ENCODE measurements around the gene RPTOR.

RPTOR gene

GRCh38 chr17:80906364-80907259 is 362.0 kb downstream of the RPTOR start:
- Histone ChIP-seq H3K4me3 (ENCODE audit: low read depth, low read length) (no peak overlapping the region), H3K36me3 (ENCODE audit: control insufficient read depth, insufficient read depth, low read length) (no peaks in the 10 kb centered on the region), H3K9me3 (ENCODE audit: control insufficient read depth, low read length) (no peaks in the 10 kb centered on the region), H2AFZ (no peak overlapping the region), H3K4me2 (ENCODE audit: low read length) (no peak overlapping the region), H3K4me1 (no peaks in the 10 kb centered on the region), H3K27me3 (ENCODE audit: control insufficient read depth, insufficient read depth, low read length) (no peaks in the 10 kb centered on the region), H3K79me2 (no peaks in the 10 kb centered on the region), H3K9ac (no peak overlapping the region), H3K27ac (no peak overlapping the region)
- no peak for TF ChIP-seq CTCF (IDR thresholded peaks at IDR 0.05)

GRCh38 chr17:80907281-80907680 is 362.6 kb downstream of the RPTOR start:
- Histone ChIP-seq H3K36me3 (ENCODE audit: control insufficient read depth, insufficient read depth, low read length) (no peaks in the 10 kb centered on the region), H3K4me3 (ENCODE audit: low read depth, low read length) (no peak overlapping the region), H3K79me2 (no peaks in the 10 kb centered on the region), H3K27me3 (ENCODE audit: control insufficient read depth, insufficient read depth, low read length) (no peaks in the 10 kb centered on the region), H3K4me1 (no peaks in the 10 kb centered on the region), H3K4me2 (ENCODE audit: low read length) (no peak overlapping the region), H3K27ac (no peak overlapping the region), H3K9ac (no peak overlapping the region), H3K9me3 (ENCODE audit: control insufficient read depth, low read length) (no peaks in the 10 kb centered on the region), H2AFZ (no peak overlapping the region)
- no peak for TF ChIP-seq CTCF (IDR thresholded peaks at IDR 0.05)

- Histone ChIP-seq H3K4me3 (ENCODE audit: low read depth, low read length) (no peak overlapping the region), H3K27me3 (ENCODE audit: control insufficient read depth, insufficient read depth, low read length) (no peaks in the 10 kb centered on the region), H3K9ac (no peak overlapping the region), H3K4me1 (no peaks in the 10 kb centered on the region), H3K79me2 (no peaks in the 10 kb centered on the region), H2AFZ (no peak overlapping the region), H3K36me3 (ENCODE audit: control insufficient read depth, insufficient read depth, low read length) (no peaks in the 10 kb centered on the region), H3K27ac (no peak overlapping the region), H3K4me2 (ENCODE audit: low read length) (no peak overlapping the region), H3K9me3 (ENCODE audit: control insufficient read depth, low read length) (no peaks in the 10 kb centered on the region)
- no peak for TF ChIP-seq CTCF (IDR thresholded peaks at IDR 0.05)
These were observed 363.6 kb downstream of the RPTOR start for GRCh38 chr17:80908211-80908610.

- H3K9ac ChIP-seq: no peak overlapping the region
These were observed 364.1 kb downstream of the RPTOR start for GRCh38 chr17:80908776-80909175.

More at GRCh38 chr17:80908776-80909175, 364.1 kb downstream of the RPTOR start:
- TF ChIP-seq CTCF (IDR thresholded peaks at IDR 0.05): no peak
- H3K4me2 ChIP-seq (ENCODE audit: low read length): no peak overlapping the region
- no peak overlapping the region for H3K27ac ChIP-seq
- no peak overlapping the region for H3K4me3 ChIP-seq (ENCODE audit: low read depth, low read length)
- H3K36me3 ChIP-seq (ENCODE audit: control insufficient read depth, insufficient read depth, low read length): no peaks in the 10 kb centered on the region
- H3K9me3 ChIP-seq (ENCODE audit: control insufficient read depth, low read length): no peaks in the 10 kb centered on the region
- no peaks in the 10 kb centered on the region for H3K4me1 ChIP-seq
- H3K27me3 ChIP-seq (ENCODE audit: control insufficient read depth, insufficient read depth, low read length): no peaks in the 10 kb centered on the region
- no peaks in the 10 kb centered on the region for H3K79me2 ChIP-seq
- no peak overlapping the region for H2AFZ ChIP-seq

Data from parathyroid adenoma (tissue), 2 donors.